Immature natural killer cell (primary cell): Measurements from ENCODE around the gene NTPCR. TPM values are rescaled to one million over a fixed set of nuclear protein-coding genes. Genes with fewer than 3 reads are reported as not detected.
A peak's percentile ranks its signal among the peaks of the same experiment; 100 is the strongest.
"Not testable (repeated sequence)": the region's sequence is repeated elsewhere in the genome, so short reads cannot be mapped to it uniquely, and the experiment has no call there.

ENCODE experiments used
- DNase-seq, 3 donors: peaks; one replicate each; pipeline ENCODE4 v3.0.0; 2022; ENCODE audit warnings: mixed read lengths in 1 of 3
- H3K27ac Mint-ChIP-seq, 6 donors: one replicate each; pipeline ENCODE4 v1.8.0; 2020; ENCODE audit warnings: mixed read lengths in 6 of 6, mild to moderate bottlenecking in 5 of 6, inconsistent platforms in 4 of 6, moderate library complexity in 3 of 6
- H3K27me3 Mint-ChIP-seq, 3 donors: one replicate each; pipeline ENCODE4 v1.8.0; 2020 to 2021; ENCODE audit warnings: low read depth in 3 of 3, mild to moderate bottlenecking in 3 of 3, mixed read lengths in 3 of 3, moderate library complexity in 3 of 3, inconsistent platforms in 1 of 3
- H3K36me3 Mint-ChIP-seq, 3 donors: one replicate each; pipeline ENCODE4 v1.8.0; 2020; ENCODE audit warnings: mixed read lengths in 3 of 3, inconsistent platforms in 2 of 3, mild to moderate bottlenecking in 2 of 3
- H3K4me1 Mint-ChIP-seq, 2 donors: one replicate each; pipeline ENCODE4 v1.8.0; 2020; ENCODE audit warnings: inconsistent platforms in 2 of 2, mild to moderate bottlenecking in 2 of 2, mixed read lengths in 2 of 2, moderate library complexity in 1 of 2
- H3K4me3 Mint-ChIP-seq, 5 donors: one replicate each; pipeline ENCODE4 v1.8.0; 2020; ENCODE audit warnings: mild to moderate bottlenecking in 5 of 5, mixed read lengths in 5 of 5, inconsistent platforms in 3 of 5, moderate library complexity in 3 of 5
- H3K9me3 Mint-ChIP-seq, 6 donors: one replicate each; pipeline ENCODE4 v1.8.0; 2020; ENCODE audit warnings: mild to moderate bottlenecking in 6 of 6, mixed read lengths in 6 of 6, inconsistent platforms in 4 of 6, moderate library complexity in 3 of 6
- polyA plus RNA-seq, 3 donors: library from polyadenylated mRNA; unstranded; fragments of 300-500 nt; fragmentation: Illumina TruSeq; gene quantifications; one replicate each; pipeline ENCODE4 v1.2.3, GENCODE V29; 2021

The NTPCR gene
- polyA plus RNA-seq, 3 donors from 2014 or later, result 34.3 to 71.2 (median 57.3) TPM

DNA sequence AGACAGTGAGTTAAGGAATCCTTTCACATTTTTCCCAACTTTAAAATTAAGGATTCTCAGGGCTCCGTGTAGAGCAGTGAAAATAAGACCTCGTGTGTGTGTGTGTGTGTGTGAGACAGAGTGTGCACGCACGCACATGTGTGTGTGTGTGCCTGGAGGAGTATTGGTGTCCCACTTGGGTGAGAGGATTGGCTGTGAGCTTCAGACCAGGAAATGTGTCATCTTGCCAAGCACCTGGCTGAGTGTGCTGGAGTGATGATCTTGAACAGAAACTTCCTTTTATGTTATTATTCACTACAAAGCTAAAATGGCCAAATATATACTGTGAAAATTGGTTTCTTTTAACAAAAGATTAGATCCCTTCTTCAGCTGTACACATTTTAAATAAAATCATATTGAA, 35.2 kb upstream of the NTPCR start:
- no peak overlapping the region for H3K4me3 Mint-ChIP-seq
- peaks cover 12 to 15% of the 10 kb centered on the region in 2 donors for H3K4me1 Mint-ChIP-seq

DNA sequence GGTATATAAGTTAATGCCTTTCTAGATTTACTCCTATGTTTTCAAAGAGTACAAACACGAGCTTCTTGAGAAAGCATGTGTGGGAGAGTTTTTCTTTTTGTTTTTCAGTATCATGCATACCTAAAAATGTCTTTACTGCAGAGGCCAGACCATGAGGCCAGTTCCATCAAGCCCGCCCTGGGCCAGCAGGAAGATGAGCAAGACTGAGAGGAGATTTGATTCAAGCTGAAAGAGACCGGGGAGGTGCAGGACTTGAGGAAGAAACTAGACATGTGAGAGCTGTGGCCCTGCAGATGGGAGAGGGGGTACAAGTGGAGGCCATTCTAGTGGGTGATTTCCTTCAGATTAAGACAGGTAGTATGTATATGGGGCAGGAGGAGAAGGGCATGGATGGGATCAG, 33.4 kb upstream of the NTPCR start:
- H3K4me1 Mint-ChIP-seq, result no peaks in the 10 kb centered on the region
- H3K36me3 Mint-ChIP-seq, result peaks cover 0 to 3% (median 0%) of the 10 kb centered on the region in 3 donors
- H3K9me3 Mint-ChIP-seq, result peaks cover 0 to 2% (median 0%) of the 10 kb centered on the region in 6 donors
- H3K27ac Mint-ChIP-seq, result no peak overlapping the region
- peaks cover 0 to 6% (median 4%) of the 10 kb centered on the region in 3 donors for H3K27me3 Mint-ChIP-seq
- no peak for DNase-seq
- H3K4me3 Mint-ChIP-seq, result no peak overlapping the region

More for the DNA sequence above, 35.2 kb upstream of the NTPCR start:
- DNase-seq, result no peak
- Mint-ChIP-seq H3K36me3 (peaks cover 0 to 3% (median 0%) of the 10 kb centered on the region in 3 donors), H3K27ac (peak overlapping the region in 1 of 6 donors; percentile 23), H3K9me3 (peaks cover 0 to 2% (median 0%) of the 10 kb centered on the region in 6 donors), H3K27me3 (no peaks in the 10 kb centered on the region)

DNA sequence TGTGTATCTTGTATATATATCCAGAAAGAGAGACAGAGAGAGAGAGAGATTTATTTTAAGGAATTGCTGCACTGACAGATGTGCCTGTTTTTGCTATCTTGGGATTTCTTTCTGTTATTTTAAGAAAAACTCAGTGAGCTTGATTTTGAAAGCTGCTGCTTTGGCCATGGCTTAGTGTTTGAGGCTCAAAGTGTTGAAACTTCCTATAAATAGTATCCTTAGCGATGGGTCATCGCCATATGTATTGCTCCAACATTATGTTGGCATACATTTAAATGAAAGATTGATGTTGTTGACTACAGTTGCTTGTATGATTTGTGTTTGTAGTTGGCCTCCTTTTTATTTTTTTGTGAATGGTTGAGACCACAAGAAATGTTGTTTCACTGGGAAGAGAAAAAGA, 29.0 kb upstream of the NTPCR start:
- Mint-ChIP-seq H3K27ac (no peak overlapping the region), H3K36me3 (peaks cover 0 to 3% (median 0%) of the 10 kb centered on the region in 3 donors), H3K4me3 (no peak overlapping the region), H3K9me3 (peaks cover 0 to 2% (median 0%) of the 10 kb centered on the region in 6 donors), H3K4me1 (peaks cover 17 to 24% of the 10 kb centered on the region in 2 donors), H3K27me3 (peaks cover 0 to 6% (median 4%) of the 10 kb centered on the region in 3 donors)
- no peak for DNase-seq

DNA sequence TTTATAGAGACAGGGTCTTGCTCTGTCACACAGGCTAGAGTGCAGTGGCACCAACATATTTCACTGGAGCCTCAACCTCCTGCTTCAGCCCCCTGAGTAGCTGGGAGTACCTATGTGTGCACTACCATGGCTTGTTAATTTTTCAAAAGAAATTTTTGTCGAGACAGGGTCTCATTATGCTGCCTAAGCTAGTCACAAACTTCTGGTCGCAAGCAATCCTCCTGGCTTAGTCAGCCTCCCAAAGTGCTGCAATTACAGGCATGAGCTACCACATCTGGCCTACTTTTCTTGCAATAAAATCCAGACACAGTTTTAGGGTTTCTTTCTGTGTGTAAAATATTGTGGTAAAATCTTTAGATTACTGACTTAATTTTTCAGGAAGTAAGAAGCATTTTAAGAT, 27.9 kb upstream of the NTPCR start:
- Mint-ChIP-seq H3K9me3 (peaks cover 0 to 2% (median 0%) of the 10 kb centered on the region in 6 donors), H3K36me3 (no peaks in the 10 kb centered on the region), H3K27ac (no peak overlapping the region), H3K4me1 (peaks cover 17 to 24% of the 10 kb centered on the region in 2 donors), H3K4me3 (no peak overlapping the region), H3K27me3 (peaks cover 0 to 6% (median 4%) of the 10 kb centered on the region in 3 donors)
- DNase-seq, result no peak

DNA sequence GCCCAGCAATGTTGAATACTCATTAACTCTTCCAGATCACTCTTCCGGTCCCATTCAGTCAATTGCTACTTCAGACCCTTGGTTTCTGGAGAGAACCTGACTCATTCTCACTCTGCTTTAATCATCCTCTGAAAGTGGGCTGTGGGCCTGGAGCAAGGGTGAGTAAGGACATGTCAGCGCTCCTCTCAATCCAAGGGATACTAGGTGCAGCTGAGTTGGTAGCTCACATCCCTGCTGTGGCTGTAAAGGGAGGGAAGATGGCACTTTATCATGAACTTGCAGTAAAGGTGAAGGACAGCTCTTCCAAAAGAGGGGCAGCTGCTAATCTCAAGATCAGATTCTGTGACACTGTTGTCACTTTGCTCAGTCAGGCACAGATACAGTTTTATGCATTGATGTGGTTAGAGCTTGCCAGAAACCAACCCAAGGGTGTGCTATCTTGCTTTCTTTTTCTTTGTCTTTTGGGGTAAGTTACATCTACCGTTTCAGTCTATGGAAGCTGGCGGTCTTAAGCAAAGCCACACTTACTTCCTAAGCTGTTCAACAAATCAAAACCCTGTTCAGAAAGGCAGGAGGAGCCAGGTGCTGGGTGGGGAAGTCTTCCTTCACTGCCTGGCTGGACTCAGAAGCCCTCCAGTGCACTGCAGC, 26.5 kb upstream of the NTPCR start:
- Mint-ChIP-seq H3K36me3 (no peaks in the 10 kb centered on the region), H3K9me3 (no peaks in the 10 kb centered on the region), H3K4me1 (peaks cover 17 to 24% of the 10 kb centered on the region in 2 donors), H3K4me3 (peak overlapping the region in 4 of 5 donors; percentile 1 to 25 (median 22)), H3K27me3 (peaks cover 0 to 8% (median 4%) of the 10 kb centered on the region in 3 donors), H3K27ac (peak overlapping the region in 4 of 6 donors; percentile 8 to 48 (median 25))
- DNase-seq, result peak; percentile 37 to 55 (median 37)

DNA sequence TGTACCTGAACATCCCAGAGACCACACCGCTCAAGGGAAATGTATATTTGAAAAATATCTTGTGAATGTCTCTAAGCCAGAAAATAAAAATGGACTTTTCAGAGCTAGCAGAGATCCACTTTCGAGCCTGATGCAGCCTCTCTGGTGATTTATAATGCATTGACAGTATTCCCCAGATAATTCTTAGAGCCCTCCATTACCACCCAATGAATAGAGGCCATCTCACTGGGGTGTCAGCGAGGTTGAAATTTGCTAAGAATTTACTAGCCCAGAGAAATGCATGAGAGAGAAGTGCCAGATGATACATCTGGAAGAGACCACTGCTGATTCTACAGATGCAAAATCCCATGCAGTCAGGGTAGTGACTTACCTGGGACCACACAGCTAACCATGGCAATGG, 25.5 kb upstream of the NTPCR start:
- Mint-ChIP-seq H3K4me3 (no peak overlapping the region), H3K27ac (no peak overlapping the region), H3K27me3 (peaks cover 3 to 10% (median 4%) of the 10 kb centered on the region in 3 donors)

DNA sequence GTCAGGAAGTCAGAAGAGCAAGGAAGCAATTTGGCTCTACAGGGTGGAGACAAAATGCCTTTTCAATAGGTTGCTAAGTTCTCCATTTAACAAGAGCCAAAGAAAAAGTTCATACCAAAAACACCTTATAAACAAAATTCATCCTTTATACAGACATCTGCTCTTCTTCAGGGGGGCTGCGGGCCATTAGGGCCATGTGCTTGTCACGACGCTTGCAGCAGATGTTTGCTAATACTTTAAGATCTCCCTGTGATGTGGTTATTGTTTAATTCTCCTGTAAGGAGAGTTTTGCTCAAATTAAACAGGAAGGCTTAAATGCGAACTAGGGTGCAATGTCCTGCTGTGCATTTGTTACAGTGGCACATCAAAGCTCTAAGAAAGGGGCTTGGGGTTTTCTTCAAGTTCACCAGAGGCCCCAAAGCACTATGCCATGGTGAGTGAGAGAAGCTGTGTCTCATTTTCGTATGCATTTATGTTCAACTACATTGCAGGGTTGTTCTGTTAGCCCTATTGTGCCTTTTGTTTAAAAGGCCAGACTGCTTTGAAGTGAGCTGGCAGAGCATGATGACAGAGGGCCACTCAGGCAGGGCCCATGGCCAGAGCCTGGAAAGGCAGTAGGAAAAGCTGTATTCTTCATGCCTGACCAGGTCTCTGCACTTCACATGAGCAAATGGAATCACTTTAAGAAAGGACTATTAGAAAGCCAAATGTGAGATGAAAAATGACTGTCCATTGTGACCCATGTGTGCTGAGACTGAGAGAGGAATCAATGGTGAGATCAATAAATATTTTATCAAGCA, 24.8 kb upstream of the NTPCR start:
- H3K4me1 Mint-ChIP-seq, result peaks cover 17 to 24% of the 10 kb centered on the region in 2 donors
- no peak for DNase-seq
- no peak overlapping the region for H3K27ac Mint-ChIP-seq
- H3K4me3 Mint-ChIP-seq, result no peak overlapping the region
- peaks cover 2 to 6% (median 3%) of the 10 kb centered on the region in 3 donors for H3K27me3 Mint-ChIP-seq
- H3K36me3 Mint-ChIP-seq, result no peaks in the 10 kb centered on the region
- no peaks in the 10 kb centered on the region for H3K9me3 Mint-ChIP-seq

More for the DNA sequence above, 25.5 kb upstream of the NTPCR start:
- Mint-ChIP-seq H3K9me3 (no peaks in the 10 kb centered on the region), H3K36me3 (no peaks in the 10 kb centered on the region), H3K4me1 (peaks cover 17 to 24% of the 10 kb centered on the region in 2 donors)
- no peak for DNase-seq

DNA sequence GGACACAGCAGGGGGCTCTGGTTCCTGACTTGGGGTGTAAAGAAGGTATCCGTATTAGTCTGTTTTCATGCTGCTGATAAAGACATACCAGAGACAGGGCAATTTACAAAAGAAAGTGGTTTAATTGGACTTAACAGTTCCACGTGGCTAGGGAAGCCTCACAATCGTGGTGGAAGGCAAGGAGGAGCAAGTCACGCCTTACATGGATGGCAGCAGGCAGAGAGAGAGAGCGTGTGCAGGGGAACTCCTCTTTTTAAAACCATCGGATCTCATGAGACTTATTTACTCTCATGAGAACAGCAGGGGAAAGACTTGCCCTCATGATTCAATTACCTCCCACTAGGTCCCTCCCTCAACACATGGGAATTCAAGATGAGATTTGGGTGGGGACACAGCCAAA, 23.2 kb upstream of the NTPCR start:
- not testable (repeated sequence) for H3K4me3 Mint-ChIP-seq, H3K9me3 Mint-ChIP-seq, H3K27ac Mint-ChIP-seq

DNA sequence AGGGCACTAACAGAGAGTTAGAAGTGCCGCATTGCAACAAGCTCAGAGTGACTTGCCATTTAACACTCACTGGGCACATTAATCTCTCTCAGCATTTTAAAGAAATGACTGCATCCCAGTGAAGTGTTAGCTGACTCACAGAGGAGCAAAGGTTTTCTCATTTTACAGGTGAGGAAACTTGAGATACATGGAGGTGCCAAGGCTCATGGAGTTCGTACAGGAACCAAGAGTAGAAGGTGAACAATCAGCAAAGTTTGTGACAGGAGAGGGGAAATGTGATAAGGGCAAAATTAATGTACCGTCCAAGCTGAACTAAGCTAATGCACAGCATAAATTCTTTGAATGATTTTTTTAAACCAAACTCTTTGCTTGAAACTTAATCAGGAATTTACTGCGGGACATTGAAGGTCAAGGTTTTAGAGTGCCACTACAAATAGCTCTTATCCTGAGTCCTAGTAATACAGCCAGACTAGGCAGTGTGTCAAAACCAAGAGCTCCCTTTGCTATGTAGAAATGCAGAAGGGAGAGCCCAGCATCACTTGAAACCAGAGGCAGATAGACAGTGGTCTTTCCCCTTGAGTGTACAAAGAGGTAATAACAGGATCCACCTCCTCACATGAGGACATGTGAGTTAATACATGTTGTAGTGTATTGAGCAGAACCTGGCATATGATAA, 22.4 kb upstream of the NTPCR start:
- H3K27ac Mint-ChIP-seq, result no peak overlapping the region
- DNase-seq, result no peak
- H3K27me3 Mint-ChIP-seq, result peaks cover 0 to 10% (median 3%) of the 10 kb centered on the region in 3 donors
- no peaks in the 10 kb centered on the region for H3K9me3 Mint-ChIP-seq
- H3K4me1 Mint-ChIP-seq, result peaks cover 14 to 23% of the 10 kb centered on the region in 2 donors
- H3K36me3 Mint-ChIP-seq, result no peaks in the 10 kb centered on the region
- H3K4me3 Mint-ChIP-seq, result no peak overlapping the region

More for the DNA sequence above, 23.2 kb upstream of the NTPCR start:
- H3K36me3 Mint-ChIP-seq, H3K27me3 Mint-ChIP-seq, DNase-seq: not testable (repeated sequence)
- H3K4me1 Mint-ChIP-seq, result peaks cover 17 to 24% of the 10 kb centered on the region in 2 donors

DNA sequence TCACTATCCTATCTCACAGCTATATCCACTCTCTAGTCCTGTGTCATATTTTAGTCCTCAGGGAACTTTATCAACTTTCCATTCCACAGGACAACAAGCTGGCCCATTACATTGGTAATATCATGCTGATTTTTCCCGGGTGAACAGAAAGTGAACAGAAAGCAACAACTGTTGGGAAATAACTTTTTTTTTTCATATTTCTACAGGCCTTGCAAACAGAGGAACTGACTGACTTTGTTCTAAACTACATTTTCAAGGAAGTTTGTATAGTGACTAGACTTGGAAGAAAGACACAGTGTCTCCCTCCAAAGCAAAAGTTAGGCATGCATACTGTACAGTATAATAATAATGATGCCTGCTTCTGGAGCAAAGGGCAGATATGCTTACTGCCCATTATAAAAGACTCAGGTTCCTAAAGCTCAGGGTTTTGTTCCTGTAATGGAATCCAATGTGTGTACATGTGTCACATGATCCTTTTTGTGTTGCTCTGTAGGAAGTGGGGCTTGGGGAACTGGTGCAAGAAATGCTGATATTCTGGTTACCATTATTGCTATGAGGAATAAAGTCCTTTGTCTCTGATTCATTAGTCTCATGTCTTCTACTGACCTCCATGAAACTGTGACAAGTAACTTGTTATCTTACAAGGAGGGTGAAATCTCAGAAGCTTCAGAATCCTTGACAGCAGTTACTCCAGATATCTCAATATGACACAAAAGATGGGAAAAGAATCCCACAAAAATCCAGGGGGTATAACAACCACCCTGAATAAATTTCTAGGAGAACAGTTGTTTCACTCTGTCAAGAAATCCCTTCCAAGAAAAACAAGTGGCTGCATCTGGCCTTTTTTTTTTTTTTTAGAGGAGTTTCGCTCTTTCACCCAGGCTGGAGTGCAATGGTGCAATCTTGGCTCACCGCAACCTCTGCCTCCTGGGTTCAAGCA, 17.7 kb upstream of the NTPCR start:
- H3K36me3 Mint-ChIP-seq, result no peaks in the 10 kb centered on the region
- DNase-seq, result no peak
- no peak overlapping the region for H3K27ac Mint-ChIP-seq

DNA sequence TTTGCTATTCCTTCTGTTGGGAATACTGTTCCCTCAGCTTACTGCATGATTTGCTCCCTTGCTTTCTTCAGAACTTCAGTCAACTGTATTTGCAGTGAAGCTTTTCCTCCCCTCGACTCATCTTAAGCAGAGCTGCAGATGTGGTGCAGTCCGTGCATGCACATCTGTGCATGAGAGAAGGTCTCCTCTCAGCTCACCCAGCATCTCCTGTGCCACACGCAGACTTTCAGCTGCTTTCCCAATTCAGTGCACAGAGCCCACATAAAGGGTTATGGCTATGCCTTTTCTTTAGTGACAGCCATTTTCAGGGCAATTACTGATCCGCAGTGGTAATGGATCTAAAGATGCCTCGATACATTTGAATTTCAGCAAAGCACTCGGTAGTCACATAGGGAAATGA, 13.5 kb upstream of the NTPCR start:
- Mint-ChIP-seq H3K4me3 (no peak overlapping the region), H3K36me3 (no peaks in the 10 kb centered on the region), H3K27ac (no peak overlapping the region), H3K4me1 (no peaks in the 10 kb centered on the region), H3K27me3 (peaks cover 5 to 15% (median 6%) of the 10 kb centered on the region in 3 donors), H3K9me3 (no peaks in the 10 kb centered on the region)
- DNase-seq, result no peak

More for the DNA sequence above, 17.7 kb upstream of the NTPCR start:
- H3K27me3 Mint-ChIP-seq, result peaks cover 5 to 21% (median 5%) of the 10 kb centered on the region in 3 donors
- no peaks in the 10 kb centered on the region for H3K9me3 Mint-ChIP-seq
- no peaks in the 10 kb centered on the region for H3K4me1 Mint-ChIP-seq
- H3K4me3 Mint-ChIP-seq, result no peak overlapping the region

DNA sequence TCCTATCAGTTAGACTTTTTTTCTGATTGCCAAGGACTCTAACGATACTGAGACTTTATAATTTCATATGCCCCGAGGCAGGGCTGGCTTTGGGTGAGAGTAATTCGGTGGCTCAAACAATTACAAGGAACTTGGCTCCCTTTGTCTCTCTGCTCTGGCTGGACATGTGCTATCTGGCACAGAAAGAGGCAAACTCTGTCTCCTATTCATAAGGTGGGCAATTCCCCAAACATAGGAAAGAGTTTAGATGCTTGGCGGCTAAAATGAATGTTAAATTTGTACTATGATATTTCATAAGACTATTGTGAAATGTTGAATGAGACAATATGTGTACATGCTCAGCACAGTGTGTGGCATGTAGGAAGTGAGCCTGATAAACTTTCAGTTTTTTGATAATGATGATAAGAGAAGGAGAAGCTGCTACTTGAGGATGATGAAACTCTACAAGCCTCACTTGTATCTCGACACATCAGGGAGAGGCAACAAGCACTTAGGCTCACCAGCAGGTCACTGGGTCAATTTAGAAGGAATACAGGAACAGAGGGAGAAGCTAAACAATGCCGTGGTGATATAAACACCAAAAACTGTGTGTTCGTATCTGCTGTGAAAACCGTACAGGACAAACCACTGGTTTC, 12.6 kb upstream of the NTPCR start:
- Mint-ChIP-seq H3K27me3 (peaks cover 5 to 15% (median 6%) of the 10 kb centered on the region in 3 donors), H3K4me1 (no peaks in the 10 kb centered on the region), H3K36me3 (no peaks in the 10 kb centered on the region), H3K4me3 (no peak overlapping the region), H3K27ac (no peak overlapping the region), H3K9me3 (no peaks in the 10 kb centered on the region)
- no peak for DNase-seq
